IMR-90 (cell line): Measurements from ENCODE around the gene NIPBL. TPM values are rescaled to one million over a fixed set of nuclear protein-coding genes. Genes with fewer than 3 reads are reported as not detected.

Source experiments
- ATAC-seq: fragments of 200-7000 bp; cut with Tn5 transposase; 2 replicates; pipeline ENCODE4 v1.9.1; 2020; ENCODE audit warnings: low read depth, mild to moderate bottlenecking, moderate library complexity
- BruUV-seq: library from RNA; stranded (reverse); fragments of 400-500 nt; replicated peaks from 2 replicates; lab custom pipeline; 2021; lab: Mats Ljungman, UMichigan
- CTCF ChIA-PET: fragments of 300-600 bp; formaldehyde crosslinking; extraction: SDS; loops from one replicate; lab custom pipeline; 2021; ENCODE audit warnings: antibody characterized with exemption; lab: Yijun Ruan, JAX
- POLR2A ChIA-PET: fragments of 300-600 bp; sonication (Branson Sonifier 250); formaldehyde crosslinking; loops from one replicate; lab custom pipeline; 2022; ENCODE audit warnings: antibody characterized with exemption; ENCODE audit not compliant: unreplicated experiment; lab: Charles Lee
- DNase-seq: peaks from one replicate; pipeline ENCODE4 v3.0.0; 2013
- H2AFZ ChIP-seq: replicated peaks from 2 replicates; pipeline ENCODE3; 2013; ENCODE audit warnings: low read length, mild to moderate bottlenecking; ENCODE audit not compliant: poor library complexity
- H2AK5ac ChIP-seq: 2 replicates; pipeline ENCODE4 v1.6.1; 2013; ENCODE audit warnings: low read depth, low read length, inconsistent platforms
- H2AK9ac ChIP-seq: replicated peaks from 2 replicates; pipeline ENCODE3; 2013; ENCODE audit warnings: mild to moderate bottlenecking, low read depth, low read length, moderate library complexity; ENCODE audit not compliant: poor library complexity
- H2BK120ac ChIP-seq: 2 replicates; pipeline ENCODE4 v1.6.1; 2013; ENCODE audit warnings: low read depth, low read length, inconsistent platforms
- H2BK15ac ChIP-seq: 3 replicates; pipeline ENCODE4 v1.6.1; 2013; ENCODE audit warnings: low read depth, low read length, inconsistent platforms
- H2BK20ac ChIP-seq: 2 replicates; pipeline ENCODE4 v1.6.1; 2013; ENCODE audit warnings: low read depth, mild to moderate bottlenecking, inconsistent platforms, low read length, moderate library complexity
- H2BK5ac ChIP-seq: 2 replicates; pipeline ENCODE4 v1.6.1; 2013; ENCODE audit warnings: mild to moderate bottlenecking, low read depth, low read length, inconsistent platforms; ENCODE audit not compliant: poor library complexity, severe bottlenecking
- H3K14ac ChIP-seq: replicated peaks from 2 replicates; pipeline ENCODE4 v1.6.1; 2013; ENCODE audit warnings: low read depth, low read length, inconsistent platforms
- H3K18ac ChIP-seq: 2 replicates; pipeline ENCODE4 v1.6.1; 2013; ENCODE audit warnings: low read depth, low read length, control low read depth
- H3K23ac ChIP-seq: 2 replicates; pipeline ENCODE4 v1.6.1; 2013; ENCODE audit warnings: low read depth, low read length, inconsistent platforms
- H3K27ac ChIP-seq: 2 replicates; pipeline ENCODE4 v1.5.1; 2013; ENCODE audit warnings: mild to moderate bottlenecking, control low read depth, low read length; ENCODE audit not compliant: insufficient read depth
- H3K27me3 ChIP-seq: 2 replicates; pipeline ENCODE4 v1.6.1; 2013; ENCODE audit warnings: low read length; ENCODE audit not compliant: control insufficient read depth, insufficient read depth
- H3K36me3 ChIP-seq: 2 replicates; pipeline ENCODE4 v1.6.1; 2013; ENCODE audit warnings: low read length, mixed read lengths; ENCODE audit not compliant: control insufficient read depth, insufficient read depth
- H3K4ac ChIP-seq: 2 replicates; pipeline ENCODE4 v1.6.1; 2013; ENCODE audit warnings: low read depth, low read length, inconsistent platforms
- H3K4me1 ChIP-seq: 2 replicates; pipeline ENCODE4 v1.6.1; 2013; ENCODE audit warnings: low read length, mixed read lengths; ENCODE audit not compliant: control insufficient read depth, insufficient read depth
- H3K4me2 ChIP-seq: 2 replicates; pipeline ENCODE4 v1.6.1; 2013; ENCODE audit warnings: low read depth, mild to moderate bottlenecking, control low read depth, low read length, moderate library complexity
- H3K4me3 ChIP-seq: 2 replicates; pipeline ENCODE4 v1.5.1; 2013; ENCODE audit warnings: low read depth, mild to moderate bottlenecking, control low read depth, low read length, moderate library complexity; ENCODE audit not compliant: insufficient read depth
- H3K56ac ChIP-seq: 2 replicates; pipeline ENCODE4 v1.6.1; 2013; ENCODE audit warnings: low read length, inconsistent platforms; ENCODE audit not compliant: insufficient read depth; ENCODE audit errors: extremely low read depth
- H3K79me1 ChIP-seq, 2 experiments: 2 replicates each; pipeline ENCODE4 v1.6.1; 2013; ENCODE audit warnings: low read length in 2 of 2, inconsistent platforms in 1 of 2, low read depth in 1 of 2
- H3K9ac ChIP-seq: 2 replicates; pipeline ENCODE4 v1.6.1; 2013; ENCODE audit warnings: low read depth, low read length, control low read depth
- H3K9me1 ChIP-seq: 2 replicates; pipeline ENCODE4 v1.6.1; 2013; ENCODE audit warnings: low read length, inconsistent platforms; ENCODE audit not compliant: insufficient read depth
- H3K9me3 ChIP-seq: 2 replicates; pipeline ENCODE4 v1.6.1; 2013; ENCODE audit warnings: low read length; ENCODE audit not compliant: control insufficient read depth, insufficient read depth
- H4K20me1 ChIP-seq: 2 replicates; pipeline ENCODE4 v1.6.1; 2013; ENCODE audit warnings: low read length, inconsistent platforms; ENCODE audit not compliant: insufficient read depth
- H4K5ac ChIP-seq: 2 replicates; pipeline ENCODE4 v1.6.1; 2013; ENCODE audit warnings: mild to moderate bottlenecking, low read depth, low read length, control low read depth
- H4K8ac ChIP-seq, 2 experiments: 2 replicates each; pipeline ENCODE4 v1.6.1; 2013; ENCODE audit warnings: low read depth in 2 of 2, low read length in 2 of 2, control low read depth in 1 of 2, inconsistent platforms in 1 of 2
- H4K91ac ChIP-seq: 2 replicates; pipeline ENCODE4 v1.6.1; 2013; ENCODE audit warnings: low read depth, low read length, inconsistent platforms; ENCODE audit not compliant: insufficient read depth
- CEBPB ChIP-seq: IDR thresholded peaks from 2 replicates; pipeline ENCODE4 v1.6.1; 2012; ENCODE audit warnings: low read depth, low read length, improper control_type of control experiment
- NFE2L2 ChIP-seq: fragments of 150-350 bp; IDR thresholded peaks from 2 replicates; pipeline ENCODE4 v1.6.1; 2016; ENCODE audit warnings: low read depth, mild to moderate bottlenecking, low read length
- WGBS, 2 experiments: methylation state at CpG; one replicate each; pipeline versions ENCODE4 v1.1.5 to v1.1.7; 2013; ENCODE audit warnings: missing lambda C conversion rate in 2 of 2; ENCODE audit not compliant: insufficient read length in 1 of 2; ENCODE audit errors: extremely low coverage in 2 of 2; 5-methylcytosine and 5-hydroxymethylcytosine counted together
- dilution Hi-C: fragments of 300-500 bp; cut with HindIII; formaldehyde crosslinking; loops from one replicate; pipeline ENCODE4 v1.14.3; 2018; ENCODE audit warnings: low sequenced_read_pairs; ENCODE audit not compliant: unreplicated experiment
- in situ Hi-C: fragments of 300-500 bp; cut with MboI; formaldehyde crosslinking; loops from 3 replicates; pipeline ENCODE4 v1.14.3; 2019; ENCODE audit warnings: low sequenced_read_pairs, inconsistent platforms, mixed read lengths
- intact Hi-C: fragments of 100-400 bp; cut with micrococcal nuclease; formaldehyde crosslinking; loops from 2 replicates; pipeline ENCODE4 v1.10.0; 2022
- polyA plus RNA-seq, 3 experiments: library from polyadenylated mRNA; depleted of rRNA; stranded (reverse); fragments of >200 nt; gene quantifications; 2 replicates each; pipeline ENCODE4 v1.2.3, GENCODE V29; 2012; ENCODE audit warnings: low replicate concordance in 1 of 3
- total RNA-seq: library from RNA; depleted of rRNA; stranded (reverse); fragments of >200 nt; gene quantifications from 2 replicates; pipeline ENCODE4 v1.2.3, GENCODE V29; 2012
- TF ChIP-seq, protein P1 (sequence below): fragments of 150-350 bp; IDR thresholded peaks from 2 replicates; pipeline ENCODE4 v1.6.1; 2017; ENCODE audit warnings: mild to moderate bottlenecking, antibody characterized with exemption, low read length, low read depth

The NIPBL gene
- total and polyA plus RNA-seq, 2 of the 4 experiments (the other 2 are of a cell fraction): 8.4 to 46.4 TPM

DNA sequence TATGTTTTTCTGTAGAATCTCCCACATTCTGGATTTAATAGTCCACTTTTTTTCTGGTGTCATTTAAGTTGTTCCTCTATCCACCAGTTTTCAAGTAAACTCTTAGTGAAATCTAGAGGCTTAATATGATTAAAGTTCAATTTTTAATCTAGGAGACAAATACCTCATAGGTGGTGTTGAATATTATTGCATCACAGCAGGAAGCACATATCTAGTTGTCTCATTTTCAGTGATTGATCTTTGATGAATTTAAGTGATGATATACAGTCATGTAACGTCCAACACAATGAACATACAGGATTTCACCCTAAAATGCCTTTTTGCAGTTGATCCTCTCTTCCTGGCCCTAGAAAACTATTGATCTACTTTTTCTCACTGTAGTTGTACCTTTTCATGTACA lies 152.3 kb downstream of the NIPBL start:
- Histone ChIP-seq H4K8ac (no peak overlapping the region), H4K5ac (no peak overlapping the region), H3K18ac (no peak overlapping the region), H2BK5ac (no peak overlapping the region), H3K23ac (no peak overlapping the region), H2BK20ac (no peak overlapping the region), H3K14ac (no peak overlapping the region), H4K20me1 (no peaks in the 10 kb centered on the region), H2BK120ac (no peak overlapping the region), H2AK9ac (no peak overlapping the region), H3K4me2 (no peak overlapping the region), H3K36me3 (peaks cover 22% of the 10 kb centered on the region), H3K79me1 (no peaks in the 10 kb centered on the region), H4K91ac (no peak overlapping the region), H2AFZ (no peak overlapping the region), H2AK5ac (no peak overlapping the region), H3K9ac (no peak overlapping the region), H3K27ac (no peak overlapping the region), H3K27me3 (no peaks in the 10 kb centered on the region), H3K9me1 (no peaks in the 10 kb centered on the region), H3K56ac (no peak overlapping the region), H3K9me3 (no peaks in the 10 kb centered on the region), H3K4me3 (no peak overlapping the region), H3K4ac (no peak overlapping the region), H2BK15ac (no peak overlapping the region), H3K4me1 (no peaks in the 10 kb centered on the region)
- DNase-seq: no peak
- no TSS peak for BruUV-seq
- ChIA-PET CTCF (no interaction called here), POLR2A (no interaction called here)
- dilution Hi-C loops: no loop called here
- in situ Hi-C loops: no loop called here
- no peak for ATAC-seq
- no CpG with 5 or more reads among the region's 1 CpG for WGBS, 2 experiments
- TF ChIP-seq NFE2L2: no peak
- peak; percentile 54; the same call in 1 of the 2 replicates for TF ChIP-seq CEBPB
- TF ChIP-seq, protein P1, sequence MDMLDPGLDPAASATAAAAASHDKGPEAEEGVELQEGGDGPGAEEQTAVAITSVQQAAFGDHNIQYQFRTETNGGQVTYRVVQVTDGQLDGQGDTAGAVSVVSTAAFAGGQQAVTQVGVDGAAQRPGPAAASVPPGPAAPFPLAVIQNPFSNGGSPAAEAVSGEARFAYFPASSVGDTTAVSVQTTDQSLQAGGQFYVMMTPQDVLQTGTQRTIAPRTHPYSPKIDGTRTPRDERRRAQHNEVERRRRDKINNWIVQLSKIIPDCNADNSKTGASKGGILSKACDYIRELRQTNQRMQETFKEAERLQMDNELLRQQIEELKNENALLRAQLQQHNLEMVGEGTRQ: no peak
- intact Hi-C loops: no loop called here
